GM18951 (cell line): Measurements from ENCODE around the gene AJAP1.

ENCODE experiments used
- POLR2A ChIP-seq: IDR thresholded peaks from 4 replicates; pipeline ENCODE4 v1.6.1; 2011; ENCODE audit warnings: mild to moderate bottlenecking; ENCODE audit not compliant: insufficient read length, insufficient read depth; ENCODE audit errors: extremely low read depth
- in situ Hi-C: fragments of 300-500 bp; cut with MboI; formaldehyde crosslinking; loops from one replicate; pipeline ENCODE4 v1.12.0; 2022; ENCODE audit warnings: low sequenced_read_pairs, mixed read lengths, inconsistent platforms; ENCODE audit not compliant: unreplicated experiment

AJAP1 gene

GRCh38 chr1:4674117-4674516, 19.7 kb downstream of the AJAP1 start:
- in situ Hi-C loops, result no loop called here
- TF ChIP-seq POLR2A, result no peak

- in situ Hi-C loops, result no loop called here
- no peak for TF ChIP-seq POLR2A
Observed at GRCh38 chr1:4674676-4675075, 20.3 kb downstream of the AJAP1 start.

- TF ChIP-seq POLR2A, result no peak
- in situ Hi-C loops, result no loop called here
Observed at GRCh38 chr1:4675454-4676186, 21.2 kb downstream of the AJAP1 start.

GRCh38 chr1:4676253-4676652, 21.8 kb downstream of the AJAP1 start:
- no peak for TF ChIP-seq POLR2A
- in situ Hi-C loops, result no loop called here

DNA sequence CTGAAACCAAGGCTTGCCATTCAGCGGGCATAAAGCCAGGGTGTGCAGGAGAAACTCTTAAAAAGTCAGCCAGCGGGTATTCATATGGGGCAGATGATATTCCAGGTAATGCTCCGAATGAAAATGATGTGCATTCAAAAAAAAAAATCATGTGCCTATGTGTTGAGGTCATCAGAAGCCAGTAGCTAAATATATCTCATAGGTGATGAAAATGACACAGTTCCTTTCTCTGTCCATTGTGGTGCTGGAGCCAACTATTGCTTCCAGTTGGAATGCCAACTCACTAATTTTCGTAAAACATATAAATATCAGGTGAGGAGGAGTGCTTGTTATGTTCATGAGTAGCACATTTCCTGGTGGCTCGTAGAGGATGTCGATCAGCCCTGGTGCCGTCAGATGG, 23.2 kb downstream of the AJAP1 start:
- in situ Hi-C loops, result no loop called here
- TF ChIP-seq POLR2A, result no peak

GRCh38 chr1:4678066-4678717, 23.8 kb downstream of the AJAP1 start:
- no peak for TF ChIP-seq POLR2A
- in situ Hi-C loops, result no loop called here

DNA sequence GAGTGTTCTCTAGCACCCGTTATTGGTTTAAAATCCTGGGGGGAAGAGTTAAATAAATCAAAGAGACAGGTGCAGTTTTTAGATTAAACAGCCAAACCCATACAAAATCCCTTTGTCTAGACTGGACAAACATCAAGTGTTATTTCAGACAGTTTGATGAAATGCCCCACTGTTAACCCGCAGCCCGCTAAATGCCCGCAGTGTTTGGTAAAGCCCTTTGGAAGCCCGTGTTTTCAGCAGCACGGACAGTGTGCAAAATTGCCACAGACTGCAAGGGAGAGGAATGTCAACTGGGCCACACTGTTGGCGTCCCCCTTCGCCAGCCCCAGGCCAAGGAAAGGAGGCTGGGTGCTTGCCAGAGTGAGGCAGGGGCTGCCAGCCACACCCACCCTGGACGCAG, 26.6 kb downstream of the AJAP1 start:
- no peak for TF ChIP-seq POLR2A
- in situ Hi-C loops, result no loop called here

DNA sequence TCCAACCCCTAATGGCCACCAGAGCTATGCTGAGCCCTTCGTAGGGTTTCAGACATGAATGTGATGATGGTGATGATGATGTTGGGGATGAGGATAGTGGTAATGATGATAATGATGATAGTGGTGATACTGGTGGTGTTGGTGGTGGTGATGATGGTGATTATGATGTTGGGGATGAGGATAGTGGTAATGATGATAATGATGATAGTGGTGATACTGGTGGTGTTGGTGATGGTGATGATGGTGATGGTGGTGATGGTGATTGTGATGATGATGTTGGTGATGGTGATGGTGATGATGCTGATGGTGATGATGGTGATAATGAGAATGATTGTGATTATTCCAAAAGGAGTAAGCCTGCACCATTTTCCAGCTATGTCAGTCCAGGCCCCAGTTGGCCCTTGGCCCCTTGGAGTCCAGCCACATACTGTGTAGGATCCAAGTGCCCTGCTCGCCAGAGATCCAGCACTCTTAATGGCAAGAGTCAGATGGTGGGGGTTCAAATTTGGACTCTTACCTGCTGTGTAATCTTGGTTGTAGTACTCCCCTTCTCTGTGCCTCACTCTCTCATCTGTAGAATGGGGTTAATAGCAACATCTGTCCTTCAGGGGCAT, 28.3 kb downstream of the AJAP1 start:
- no peak for TF ChIP-seq POLR2A

DNA sequence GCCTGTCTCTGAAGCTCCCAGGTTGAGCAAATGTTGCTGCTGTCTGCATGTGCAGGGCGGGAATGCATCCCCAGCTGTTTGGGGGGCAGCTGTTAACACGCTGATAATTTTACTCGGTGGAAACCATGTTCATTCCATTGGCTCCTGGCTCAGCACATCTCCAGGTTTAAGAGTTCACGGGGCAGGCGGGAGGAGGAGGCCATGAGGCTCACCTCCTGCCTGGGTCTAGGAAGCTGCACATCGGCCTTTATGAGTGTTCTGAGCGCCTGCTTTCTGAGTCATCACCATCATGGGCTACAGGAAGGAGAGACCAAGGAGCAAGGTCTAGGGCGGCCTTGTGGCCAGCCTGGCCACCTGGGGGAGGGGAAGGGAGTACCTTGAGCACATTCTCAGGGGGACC, 29.7 kb downstream of the AJAP1 start:
- TF ChIP-seq POLR2A, result no peak
- in situ Hi-C loops, result no loop called here

More for the DNA sequence above, 28.3 kb downstream of the AJAP1 start:
- in situ Hi-C loops, result no loop called here

GRCh38 chr1:4684864-4685522, 30.6 kb downstream of the AJAP1 start:
- TF ChIP-seq POLR2A, result no peak
- in situ Hi-C loops, result no loop called here

GRCh38 chr1:4685523-4685865, 31.1 kb downstream of the AJAP1 start:
- no peak for TF ChIP-seq POLR2A
- in situ Hi-C loops, result no loop called here

DNA sequence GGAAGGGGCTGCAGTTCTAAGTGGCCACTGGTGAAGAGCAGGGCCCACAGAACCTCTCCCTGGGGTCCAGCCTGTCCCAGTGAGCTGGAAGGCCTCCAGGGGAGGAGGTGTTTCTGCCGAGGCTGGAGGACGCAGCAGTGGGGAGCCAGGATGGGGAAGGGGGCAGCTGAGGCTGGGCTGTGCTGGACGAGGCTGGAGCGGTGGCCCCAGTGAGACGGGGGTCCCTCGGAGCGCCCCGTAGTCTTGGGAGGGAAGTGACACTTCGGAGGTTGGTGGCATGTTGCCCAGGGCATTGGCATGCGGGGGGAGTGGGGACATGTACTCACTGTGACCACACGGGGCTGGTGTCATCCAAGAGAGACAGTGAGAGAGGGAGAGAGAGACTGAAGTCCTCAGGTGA, 33.5 kb downstream of the AJAP1 start:
- TF ChIP-seq POLR2A, result no peak
- in situ Hi-C loops, result no loop called here

DNA sequence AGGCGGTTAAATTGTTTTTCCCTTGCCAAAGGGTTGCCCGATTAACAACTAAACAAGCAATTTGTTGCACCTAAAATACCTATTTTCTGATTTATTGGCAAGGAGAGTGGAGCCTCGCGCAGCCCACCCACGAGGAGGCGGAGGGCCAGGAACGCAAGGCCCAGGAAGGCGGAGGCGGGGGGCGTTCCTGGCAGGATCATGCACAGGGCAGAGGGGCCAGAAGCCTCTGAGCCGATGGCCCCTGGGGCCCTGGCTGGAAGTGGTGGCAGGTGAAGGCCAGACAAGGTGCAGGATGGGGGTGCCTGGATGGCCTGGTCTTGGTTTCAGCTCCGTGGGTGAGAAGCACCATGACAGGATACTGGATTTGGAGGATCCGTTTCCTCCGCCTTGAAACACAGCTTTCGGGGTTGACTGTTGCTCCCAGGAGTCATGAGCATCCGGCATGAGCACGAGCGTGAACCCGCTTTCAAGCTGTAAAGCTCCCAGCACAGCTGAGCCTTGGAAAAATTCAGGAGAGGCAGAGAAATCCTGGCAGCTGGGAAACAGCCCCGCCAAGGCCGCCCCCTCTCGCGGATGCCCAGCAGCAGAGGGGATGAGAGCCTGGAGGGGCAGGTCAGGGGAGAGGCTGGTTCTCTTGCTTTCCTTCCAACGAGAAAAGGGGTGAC, 35.0 kb downstream of the AJAP1 start:
- no peak for TF ChIP-seq POLR2A
- in situ Hi-C loops, result no loop called here
